Erythroblast (primary cell): ENCODE results near the gene G0S2.

Source experiments
- GATA1 ChIP-seq: IDR thresholded peaks from 2 replicates; pipeline ENCODE4 v1.6.1; 2011; ENCODE audit warnings: low read depth, mild to moderate bottlenecking, control low read depth, low read length, moderate library complexity
- POLR2A ChIP-seq: IDR thresholded peaks from 2 replicates; pipeline ENCODE4 v1.6.1; 2011; ENCODE audit warnings: mild to moderate bottlenecking, low read length

- TF ChIP-seq POLR2A = no peak
- no peak for TF ChIP-seq GATA1
Observed at GRCh38 chr1:209641832-209642172, 33.4 kb upstream of the G0S2 start.
